Hematopoietic multipotent progenitor cell treated with erythropoietin and hydrocortisone succinate and interleukin-3 and kit ligand, for 17 days (in vitro differentiated cells): ENCODE data around the gene MFSD8.
"Not testable (repeated sequence)": the region's sequence is repeated elsewhere in the genome, so short reads cannot be mapped to it uniquely, and the experiment has no call there.

Experiments used
- DNase-seq: peaks from one replicate; pipeline ENCODE4 v3.0.0-alpha.2; 2015; ENCODE audit warnings: low spot score

The MFSD8 gene, protein sequence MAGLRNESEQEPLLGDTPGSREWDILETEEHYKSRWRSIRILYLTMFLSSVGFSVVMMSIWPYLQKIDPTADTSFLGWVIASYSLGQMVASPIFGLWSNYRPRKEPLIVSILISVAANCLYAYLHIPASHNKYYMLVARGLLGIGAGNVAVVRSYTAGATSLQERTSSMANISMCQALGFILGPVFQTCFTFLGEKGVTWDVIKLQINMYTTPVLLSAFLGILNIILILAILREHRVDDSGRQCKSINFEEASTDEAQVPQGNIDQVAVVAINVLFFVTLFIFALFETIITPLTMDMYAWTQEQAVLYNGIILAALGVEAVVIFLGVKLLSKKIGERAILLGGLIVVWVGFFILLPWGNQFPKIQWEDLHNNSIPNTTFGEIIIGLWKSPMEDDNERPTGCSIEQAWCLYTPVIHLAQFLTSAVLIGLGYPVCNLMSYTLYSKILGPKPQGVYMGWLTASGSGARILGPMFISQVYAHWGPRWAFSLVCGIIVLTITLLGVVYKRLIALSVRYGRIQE

GRCh38 chr4:127965062-127965802, at the start of gene MFSD8, which contains the start of gene ABHD18:
Gene MFSD8, minus strand, starts transcription at chr4:127965173. Its CDS starts 40 bp downstream, at chr4:127965133.
Gene ABHD18, plus strand, starts transcription at chr4:127965406. Its CDS starts 17,550 bp downstream, at chr4:127982956.
- DNase-seq: peak; percentile 100

DNA sequence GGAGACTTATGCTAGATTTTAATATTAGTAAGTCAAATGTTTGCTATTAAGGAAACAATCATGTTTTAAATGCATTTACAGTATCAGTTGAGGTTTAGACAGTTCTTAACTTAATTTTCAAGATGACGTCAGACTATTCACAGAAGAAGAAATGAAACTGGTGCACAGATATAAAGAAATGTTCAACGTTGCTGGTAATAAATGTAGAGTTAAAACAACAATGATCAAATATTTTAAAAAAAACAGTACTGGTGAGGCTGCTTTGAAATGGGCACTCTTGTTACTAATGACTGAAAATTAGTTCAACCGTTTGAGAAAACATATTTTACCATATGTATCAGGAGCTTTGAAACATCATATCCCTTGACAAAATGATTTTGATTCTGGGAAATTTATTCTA, 44.5 kb upstream of the MFSD8 start:
- no peak for DNase-seq

- DNase-seq: no peak
Measured at GRCh38 chr4:128006592-128006991, 41.6 kb upstream of the MFSD8 start.

- no peak for DNase-seq
Measured at GRCh38 chr4:127997534-127998388, 32.8 kb upstream of the MFSD8 start.

DNA sequence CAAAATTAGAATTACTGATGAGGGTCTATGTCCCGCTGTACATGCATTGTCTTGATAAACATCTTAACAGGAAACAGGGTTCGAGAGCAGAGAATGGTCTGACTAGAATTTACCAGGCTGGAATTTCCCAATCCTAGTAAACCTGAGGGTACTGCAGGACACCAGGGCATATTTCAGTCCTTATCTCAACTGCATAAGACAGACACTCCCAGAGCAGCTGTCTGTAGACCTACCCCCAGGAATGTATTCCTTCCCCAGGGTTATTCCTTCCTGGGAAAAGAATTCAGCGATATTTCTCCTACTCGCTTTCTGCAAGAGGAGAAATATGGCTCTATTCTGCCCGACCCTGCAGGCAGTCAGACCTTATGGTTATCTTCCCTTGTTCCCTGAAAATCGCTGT, 31.5 kb upstream of the MFSD8 start:
- DNase-seq: not testable (repeated sequence)

DNA sequence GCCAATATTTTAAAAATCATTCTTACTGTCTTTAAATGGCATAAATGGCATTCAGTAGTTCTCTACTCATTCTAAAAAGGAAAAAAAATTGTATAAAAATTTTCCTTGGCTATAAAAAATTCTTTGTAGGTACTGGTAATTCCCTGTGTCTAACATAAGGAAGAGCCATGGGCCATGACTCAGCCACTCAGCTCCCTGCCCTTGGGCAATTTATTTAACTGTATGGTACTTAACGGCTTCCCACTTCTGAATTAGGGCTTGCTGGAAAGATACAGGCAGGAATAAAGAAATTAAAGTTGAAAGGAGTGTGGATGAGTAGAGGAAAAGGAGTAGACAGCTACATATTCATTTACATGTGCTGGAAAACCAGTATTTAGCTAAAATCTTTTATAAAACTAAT, 30.8 kb upstream of the MFSD8 start:
- no peak for DNase-seq

- no peak for DNase-seq
Measured at GRCh38 chr4:127993151-127993550, 28.2 kb upstream of the MFSD8 start.

DNA sequence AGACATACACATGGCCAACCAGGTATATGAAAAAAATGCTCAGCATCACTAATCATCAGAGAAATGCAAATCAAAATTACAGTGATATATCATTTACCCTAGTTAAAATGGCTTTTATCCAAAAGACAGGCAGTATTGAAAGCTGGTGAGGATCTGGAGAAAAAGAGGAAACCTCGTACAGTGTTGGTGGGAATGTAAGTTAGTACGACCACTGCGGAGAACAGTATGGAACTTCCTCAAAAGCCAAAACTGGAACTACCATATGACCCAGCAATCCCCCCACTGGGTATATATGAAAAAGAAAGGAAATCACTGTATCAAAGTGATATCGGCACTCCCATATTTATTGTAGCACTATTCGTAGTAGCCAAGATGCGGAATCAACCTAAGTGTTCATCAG, 23.7 kb upstream of the MFSD8 start:
- no peak for DNase-seq

- DNase-seq: peak; percentile 46
Measured at GRCh38 chr4:127985989-127986388, 21.0 kb upstream of the MFSD8 start.

GRCh38 chr4:127982445-127982844, 17.5 kb upstream of the MFSD8 start:
- no peak for DNase-seq

- DNase-seq: no peak
Measured at GRCh38 chr4:127978930-127979329, 14.0 kb upstream of the MFSD8 start.

DNA sequence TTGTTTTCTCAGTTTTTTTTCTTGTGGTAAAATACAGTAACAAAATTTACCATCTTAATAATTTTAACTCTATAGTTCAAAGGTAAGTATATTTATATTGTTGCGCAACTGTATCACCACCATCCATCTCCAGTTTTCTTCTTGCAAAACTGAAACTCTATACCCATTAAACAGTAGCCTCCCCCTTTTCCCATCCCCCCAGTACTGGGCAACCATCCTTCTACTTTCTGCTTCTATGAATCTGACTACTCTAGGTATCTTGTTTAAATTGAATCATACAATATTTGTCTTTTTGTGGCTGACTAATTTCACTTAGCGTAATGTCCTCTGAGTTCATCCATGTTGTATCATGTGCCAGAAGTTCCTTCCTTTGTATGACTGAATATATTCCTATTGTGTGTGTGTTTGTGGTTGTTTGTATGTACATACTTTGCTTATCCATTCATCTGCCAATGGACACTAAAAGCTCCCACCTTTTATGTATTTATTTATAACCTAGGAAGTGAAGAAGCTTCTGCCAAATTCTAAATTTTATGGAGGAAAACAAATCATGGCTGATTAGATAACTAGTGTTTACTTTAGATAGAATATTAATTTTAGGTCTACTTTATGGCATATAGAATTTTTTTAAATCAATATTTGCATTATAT, 10.3 kb upstream of the MFSD8 start:
- DNase-seq: no peak

DNA sequence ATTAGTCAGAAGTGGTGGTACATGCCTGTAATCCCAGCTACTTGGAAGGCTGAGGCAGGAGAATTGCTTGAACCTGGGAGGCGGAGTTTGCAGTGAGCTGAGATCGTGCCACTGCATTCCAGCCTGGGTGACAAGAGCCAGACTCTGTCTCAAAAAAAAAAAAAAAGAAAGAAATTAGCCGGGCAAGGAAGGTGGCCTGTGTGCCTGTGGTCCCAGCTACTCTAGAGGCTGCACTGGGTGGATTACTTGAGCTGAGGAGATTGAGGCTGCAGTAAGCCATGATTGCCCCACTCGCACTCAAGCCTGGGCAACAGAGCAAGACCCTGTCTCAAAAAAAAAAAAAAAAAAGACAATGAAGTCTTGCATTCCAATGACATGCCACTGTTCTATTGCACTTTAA, 6.0 kb upstream of the MFSD8 start:
- not testable (repeated sequence) for DNase-seq

- peak; percentile 69 for DNase-seq
Measured at GRCh38 chr4:127968586-127968985, 3.6 kb upstream of the MFSD8 start.

GRCh38 chr4:127967141-127967775, 2.3 kb upstream of the MFSD8 start:
- DNase-seq: peak; percentile 22

DNA sequence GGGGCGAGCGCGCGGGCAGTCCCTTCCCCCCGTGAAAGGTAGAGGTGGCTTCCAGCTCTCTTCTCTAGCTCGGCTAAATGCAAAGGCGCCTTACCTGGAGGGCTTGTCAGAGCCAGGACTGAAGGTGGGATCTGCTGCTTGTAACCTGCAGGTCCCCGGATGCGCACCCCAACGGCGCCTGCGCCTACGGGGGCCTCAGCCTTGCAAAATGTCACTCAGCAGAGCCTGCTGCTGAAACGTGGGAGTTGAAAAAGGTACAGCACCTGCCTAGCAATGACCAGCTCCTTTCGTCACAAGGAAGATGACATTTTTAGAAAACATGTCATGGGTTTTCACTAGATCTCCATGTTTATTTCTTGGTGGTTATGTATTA, 816 bp upstream of the MFSD8 start:
- peak; percentile 64 for DNase-seq

DNA sequence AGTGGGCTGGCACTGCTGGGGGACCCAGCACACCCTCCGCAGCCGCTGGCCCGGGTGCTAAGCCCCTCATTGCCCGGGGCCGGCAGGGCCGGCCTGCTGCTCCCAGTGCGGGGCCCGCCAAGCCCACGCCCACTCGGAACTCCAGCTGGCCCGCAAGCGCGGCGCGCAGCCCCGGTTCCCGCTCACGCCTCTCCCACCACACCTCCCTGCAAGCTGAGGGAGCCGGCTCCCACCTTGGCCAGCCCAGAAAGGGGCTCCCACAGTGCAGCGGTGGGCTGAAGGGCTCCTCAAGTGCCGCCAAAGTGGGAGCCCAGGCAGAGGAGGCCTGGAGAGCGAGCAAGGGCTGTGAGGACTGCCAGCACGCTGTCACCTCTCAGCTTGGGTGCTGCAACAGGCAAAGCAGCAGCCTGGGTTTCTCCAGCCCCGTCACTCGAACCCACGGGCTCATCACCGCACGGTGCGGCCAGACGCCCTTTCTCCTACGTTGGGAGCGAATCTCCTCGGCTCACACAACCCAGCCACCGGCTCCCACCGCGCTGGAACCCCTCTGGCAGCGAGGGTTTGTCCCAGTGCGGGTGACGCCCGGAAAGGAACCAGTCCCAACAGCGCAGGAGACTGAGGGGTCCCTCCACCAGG, 429 bp downstream of the MFSD8 start:
- DNase-seq: not testable (repeated sequence)

DNA sequence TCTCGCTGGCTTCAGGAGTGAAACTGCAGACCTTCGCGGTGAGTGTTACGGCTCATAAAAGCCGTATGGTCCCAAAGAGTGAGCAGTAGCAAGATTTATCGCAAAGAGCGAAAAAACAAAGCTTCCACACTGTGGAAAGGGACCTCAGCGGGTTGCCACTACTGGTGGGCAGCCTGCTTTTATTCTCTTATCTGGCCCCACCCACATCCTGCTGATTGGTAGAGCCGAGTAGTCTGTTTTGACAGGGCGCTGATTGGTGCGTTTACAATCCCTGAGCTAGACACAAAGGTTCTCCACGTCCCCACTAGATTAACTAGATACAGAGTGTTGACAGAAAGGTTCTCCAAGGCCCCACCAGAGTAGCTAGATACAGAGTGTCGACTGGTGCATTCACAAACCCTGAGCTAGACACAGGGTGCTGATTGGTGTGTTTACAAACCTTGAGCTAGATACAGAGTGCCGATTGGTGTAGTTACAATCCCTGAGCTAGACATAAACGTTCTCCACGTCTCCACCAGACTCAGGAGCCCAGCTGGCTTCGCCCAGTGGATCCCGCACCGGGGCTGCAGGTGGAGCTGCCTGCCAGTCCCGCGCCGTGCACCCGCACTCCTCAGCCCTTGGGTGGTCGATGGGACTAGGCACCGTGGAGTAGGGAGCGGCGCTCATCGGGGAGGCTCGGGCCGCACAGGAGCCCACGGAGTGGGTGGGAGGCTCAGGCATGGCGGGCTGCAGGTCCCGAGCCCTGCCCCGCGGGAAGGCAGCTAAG, 1.2 kb downstream of the MFSD8 start:
- DNase-seq: not testable (repeated sequence)

- DNase-seq: no peak
Measured at GRCh38 chr4:127959794-127960193, 5.2 kb downstream of the MFSD8 start.

GRCh38 chr4:127957105-127957504, 7.9 kb downstream of the MFSD8 start:
- no peak for DNase-seq
